HG02759 (cell line): ENCODE measurements around the gene ODAM.
"Not testable (repeated sequence)": the region's sequence is repeated elsewhere in the genome, so short reads cannot be mapped to it uniquely, and the experiment has no call there.

ENCODE experiments used
- ATAC-seq: cut with Tn5 transposase; IDR thresholded peaks from one replicate; pipeline ENCODE4 v1.9.1; 2021; ENCODE audit warnings: mild to moderate bottlenecking, moderate library complexity; ENCODE audit not compliant: unreplicated experiment

Gene ODAM

DNA sequence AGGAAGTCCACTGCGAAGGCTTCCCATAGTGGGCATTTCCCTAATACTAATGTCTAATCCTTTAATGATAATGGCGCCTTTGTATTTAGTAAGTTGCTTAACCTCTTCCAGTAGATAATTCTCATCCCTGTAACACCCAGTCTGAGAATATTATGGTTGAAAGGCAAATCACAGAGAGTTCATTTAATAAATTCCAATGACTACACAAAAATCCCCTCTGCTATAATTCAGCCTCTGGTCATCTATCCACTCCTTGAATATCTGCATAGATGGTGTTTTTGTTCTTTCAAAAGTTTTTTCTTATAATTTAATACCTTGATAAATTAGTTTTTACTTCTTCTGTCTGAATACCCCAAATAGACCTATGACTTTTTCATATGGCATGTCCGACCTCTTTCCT lies 25.9 kb downstream of the ODAM start:
- not testable (repeated sequence) for ATAC-seq

DNA sequence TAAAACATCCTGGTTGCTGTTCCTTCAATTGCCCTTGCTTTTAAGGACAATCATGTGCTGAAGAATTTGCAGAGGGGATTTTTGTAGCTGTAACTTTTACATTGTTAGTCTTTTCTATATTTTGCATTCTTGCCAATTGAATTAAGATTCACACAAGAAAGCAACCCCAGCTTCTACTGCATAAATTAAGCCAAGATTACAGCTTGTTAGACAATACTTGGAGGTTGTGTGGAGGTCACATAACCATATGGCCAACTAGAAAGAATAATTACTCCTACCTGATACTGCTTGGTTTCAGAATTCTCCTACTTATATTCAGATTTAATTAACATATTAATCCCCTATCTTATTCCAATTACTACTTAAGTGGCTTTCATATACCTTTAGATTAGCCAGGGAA lies 26.3 kb downstream of the ODAM start:
- not testable (repeated sequence) for ATAC-seq

DNA sequence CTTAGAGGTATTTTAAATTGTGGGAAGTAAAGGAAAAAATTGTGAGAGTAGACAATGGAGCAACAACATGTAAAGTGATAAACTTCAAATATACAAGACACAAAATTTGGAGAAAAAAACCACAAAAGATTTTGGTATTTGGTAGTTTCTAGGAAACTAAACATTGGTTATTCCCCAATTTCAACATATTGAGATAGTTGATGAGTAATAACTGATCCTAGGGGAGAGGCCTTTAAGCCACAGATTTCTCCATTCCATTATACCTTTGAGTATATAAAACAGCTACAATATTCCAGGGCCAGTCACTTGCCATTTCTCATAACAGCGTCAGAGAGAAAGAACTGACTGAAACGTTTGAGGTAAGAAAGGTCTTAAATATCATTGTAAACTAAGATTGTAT lies 30.3 kb downstream of the ODAM start, which contains the start of gene FDCSP:
Gene FDCSP (plus strand): TSS at position 301 of the 400 bp plus-strand sequence. CDS start 5,071 bp downstream, outside the sequence.
- no peak for ATAC-seq

DNA sequence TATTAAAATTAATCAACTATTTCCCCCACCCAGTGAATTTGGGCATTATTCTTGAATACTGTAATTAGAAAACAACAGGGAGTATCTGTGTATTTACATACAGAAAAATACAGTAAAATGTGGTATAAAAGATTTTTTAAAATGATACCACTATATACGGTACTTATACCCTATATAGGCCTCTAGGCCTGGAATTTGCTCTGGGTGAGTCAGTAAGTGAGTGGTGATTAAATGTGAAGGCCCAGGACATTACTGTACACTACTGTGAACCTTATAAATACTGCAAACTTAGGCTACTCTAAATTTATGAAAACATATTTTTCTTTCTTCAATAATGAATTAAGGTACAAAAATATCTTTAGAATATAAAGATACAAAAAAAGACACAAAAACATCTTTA lies 40.6 kb downstream of the ODAM start:
- ATAC-seq = no peak

DNA sequence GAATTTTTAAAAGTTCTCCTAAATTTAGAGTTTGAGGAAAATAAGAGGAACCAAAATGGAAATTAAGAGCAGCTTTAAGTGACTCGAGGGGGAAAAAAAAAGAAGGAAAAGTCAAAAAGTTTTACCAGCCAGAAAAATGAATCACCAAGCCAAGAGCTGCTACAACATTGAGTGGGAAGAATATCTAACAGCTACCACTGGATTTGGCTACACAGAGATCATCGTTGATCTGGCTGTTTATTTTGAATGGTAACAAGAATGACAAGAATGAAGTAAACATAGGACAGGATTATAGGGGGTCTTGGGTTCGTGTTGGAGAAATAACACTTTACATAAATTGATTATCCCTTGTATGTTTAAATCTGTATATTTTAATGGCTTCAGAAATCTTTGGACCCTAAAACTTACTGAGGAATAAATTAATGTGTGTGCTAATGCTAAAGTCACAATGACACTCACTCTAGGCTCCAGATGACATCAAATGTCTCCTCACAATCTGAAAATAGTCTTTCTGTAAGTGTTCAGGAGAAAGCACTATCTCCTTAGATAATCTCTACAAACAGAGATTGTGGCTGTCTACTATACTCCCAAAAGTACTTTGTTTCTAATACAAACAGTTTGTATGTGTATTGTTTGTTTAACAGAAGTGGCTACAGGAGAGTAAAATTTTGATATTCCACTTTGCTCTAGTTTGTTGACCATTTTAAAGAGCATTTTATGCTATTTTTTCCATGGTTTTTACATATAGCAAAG lies 43.8 kb downstream of the ODAM start:
- ATAC-seq = no peak

DNA sequence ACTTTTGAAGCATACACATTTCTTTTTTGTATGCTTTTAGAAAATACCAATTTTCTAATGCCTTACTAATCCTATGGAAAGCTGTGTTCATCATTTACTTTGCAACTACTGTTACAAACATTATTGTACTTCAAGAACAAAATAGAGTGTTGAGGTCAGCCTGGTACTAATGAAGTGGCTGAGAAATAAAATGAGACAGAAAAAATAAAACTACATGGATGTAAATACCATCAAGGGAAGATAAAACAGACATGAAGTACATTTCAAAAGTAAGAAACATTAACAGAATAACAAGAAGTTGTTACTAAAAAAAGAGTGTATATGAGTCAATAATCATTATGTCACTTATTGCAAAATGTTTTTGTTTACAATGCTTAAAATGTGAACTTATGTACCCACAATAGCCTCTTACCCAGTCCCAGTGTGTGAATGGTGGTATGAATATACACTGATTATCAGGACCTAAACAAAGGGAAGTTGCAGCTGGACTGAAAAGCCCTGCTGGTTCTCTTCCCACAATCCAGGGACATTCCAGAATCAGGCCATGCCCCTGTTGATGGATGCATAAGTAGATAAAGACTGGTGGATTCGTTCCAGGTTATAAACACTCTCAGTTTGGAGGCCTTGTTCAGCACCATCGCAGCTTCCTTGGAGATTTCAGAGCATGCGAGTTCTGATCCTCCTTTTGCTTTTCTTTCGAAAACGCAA lies 44.5 kb downstream of the ODAM start:
- no peak for ATAC-seq

DNA sequence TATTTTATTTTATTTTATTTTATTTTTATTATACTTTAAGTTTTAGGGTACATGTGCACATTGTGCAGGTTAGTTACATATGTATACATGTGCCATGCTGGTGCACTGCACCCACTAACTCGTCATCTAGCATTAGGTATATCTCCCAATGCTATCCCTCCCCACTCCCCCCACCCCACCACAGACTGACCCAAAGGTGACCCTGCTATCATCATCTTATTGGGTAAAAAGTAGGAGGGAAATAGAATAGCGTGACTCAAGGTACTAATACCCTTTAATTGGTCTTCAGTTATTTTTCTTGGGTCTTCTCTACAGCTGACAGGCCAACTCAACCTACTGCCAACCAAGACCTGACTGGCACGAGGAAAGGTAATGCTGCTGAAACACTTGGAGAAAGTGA lies 46.8 kb downstream of the ODAM start, which contains the start of gene CSN3:
Gene CSN3 (plus strand): TSS at position 301 of the 400 bp plus-strand sequence. CDS start 2,223 bp downstream, outside the sequence.
- not testable (repeated sequence) for ATAC-seq

DNA sequence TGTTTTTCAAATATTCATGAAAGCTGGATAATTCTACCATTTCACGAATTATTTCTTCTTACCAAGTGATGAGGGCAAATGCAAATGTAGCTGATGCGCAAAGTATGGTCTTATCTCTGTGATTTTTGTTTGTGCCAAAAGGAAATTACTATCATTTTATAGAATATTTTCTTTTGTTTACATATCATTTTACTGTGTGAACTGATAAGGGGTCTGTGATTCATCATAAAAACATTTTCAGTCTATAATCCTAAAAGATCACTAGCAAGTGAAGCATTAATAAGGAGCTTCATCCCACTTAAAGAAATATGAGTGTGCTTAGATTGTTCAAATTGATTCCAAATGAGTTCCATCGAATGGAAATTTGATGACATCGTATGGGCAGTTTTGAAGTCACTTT lies 47.6 kb downstream of the ODAM start:
- no peak for ATAC-seq

DNA sequence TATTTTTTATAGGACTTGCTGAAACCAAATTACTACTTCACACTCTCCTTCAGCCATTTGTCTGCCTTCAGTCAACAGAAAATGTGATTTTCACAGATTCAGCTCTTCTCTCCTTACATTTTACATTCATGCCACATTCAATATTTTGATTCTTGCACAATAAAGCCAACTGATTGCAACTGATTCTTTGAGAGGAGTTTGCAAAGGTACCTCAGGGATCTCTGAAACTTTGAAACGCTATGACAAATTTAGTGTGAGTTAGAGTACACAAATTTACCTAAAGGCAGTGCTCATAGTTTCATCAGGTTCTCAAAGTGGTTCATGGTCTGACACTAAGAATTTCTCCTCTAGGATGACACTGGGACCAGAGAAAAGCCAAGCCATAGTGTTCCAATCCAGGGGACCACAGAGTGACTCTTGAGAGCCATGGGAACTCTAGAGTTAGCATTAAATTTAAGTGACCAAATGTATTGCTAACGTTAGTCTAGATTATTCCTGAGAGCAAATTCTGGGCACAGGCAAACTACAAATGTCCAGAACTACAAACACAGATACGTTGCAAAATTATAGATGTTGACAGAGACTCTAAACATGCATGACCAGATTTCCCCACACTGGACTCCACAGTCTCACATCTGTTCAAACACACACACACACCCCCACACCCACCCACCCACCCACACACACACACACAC lies 55.9 kb downstream of the ODAM start:
- ATAC-seq = no peak

DNA sequence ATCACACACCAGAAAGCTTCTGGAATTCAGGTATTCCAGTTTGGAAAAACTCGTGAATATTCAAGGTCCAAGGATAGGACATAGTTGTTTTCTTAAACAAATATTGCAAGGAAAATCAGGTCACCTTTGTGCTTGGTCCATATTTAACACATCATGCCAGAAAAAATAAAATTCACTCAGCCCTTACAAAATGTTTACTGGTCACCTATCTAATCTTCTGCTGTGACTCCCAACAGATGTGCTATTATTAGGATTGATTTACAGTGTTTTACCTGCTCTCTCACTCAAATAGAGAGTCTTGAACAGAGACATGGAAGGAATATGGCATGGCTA lies 56.4 kb downstream of the ODAM start:
- ATAC-seq = no peak
